ENCODE results near the gene TEX38. TPM values are rescaled to one million over a fixed set of nuclear protein-coding genes. Genes with fewer than 3 reads are reported as not detected.
"Not testable (repeated sequence)": the region's sequence is repeated elsewhere in the genome, so short reads cannot be mapped to it uniquely, and the experiment has no call there.

The TEX38 gene
- total and polyA plus RNA-seq, 12 donors, result not detected

DNA sequence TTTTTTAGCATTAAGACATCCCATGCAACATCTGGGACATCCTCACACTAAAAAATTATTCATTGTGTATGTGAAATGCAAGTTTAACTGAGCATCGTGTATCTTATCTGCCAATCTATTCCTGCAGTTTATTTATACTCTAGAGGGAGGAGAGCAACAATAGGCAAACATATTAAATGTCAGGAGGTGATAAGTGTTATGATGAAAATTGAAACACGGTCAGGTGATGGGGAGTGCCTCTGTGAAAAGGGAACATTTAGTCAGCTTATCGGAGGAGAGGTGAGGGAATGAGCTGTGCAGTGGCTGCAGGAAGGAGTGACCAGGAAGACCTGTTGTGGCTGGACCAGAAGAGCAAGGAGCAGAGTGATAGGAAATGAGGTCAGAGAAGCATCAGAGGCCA is 48.0 kb downstream of the TEX38 start:
- Histone ChIP-seq H3K4me3 (peak overlapping the region in 9 of 10 donors; percentile 70 to 98 (median 85)), H3K36me3 (peaks cover 0 to 20% (median 12%) of the 10 kb centered on the region in 9 donors), H3K9me3 (no peaks in the 10 kb centered on the region), H3K4me1 (peaks cover 12 to 49% (median 36%) of the 10 kb centered on the region in 9 donors), H3K27ac (peak overlapping the region; percentile 46 to 94 (median 82)), H3K27me3 (no peaks in the 10 kb centered on the region)
- intact Hi-C loops (cut with DNase I), result loop anchor here in 9 of 10 donors (5.0 to 10.0 kb wide), 9 partner anchors 92 to 312 kb away; partner anchors contain the start of gene MOB3C (in 2 of the 9)
- DNase-seq (no peak), ATAC-seq (peak in 1 of 8 donors; percentile 23)
- WGBS, 2 donors, result 12 to 15% methylated on average over 3 of the region's 3 CpGs
- TF ChIP-seq, protein P1, sequence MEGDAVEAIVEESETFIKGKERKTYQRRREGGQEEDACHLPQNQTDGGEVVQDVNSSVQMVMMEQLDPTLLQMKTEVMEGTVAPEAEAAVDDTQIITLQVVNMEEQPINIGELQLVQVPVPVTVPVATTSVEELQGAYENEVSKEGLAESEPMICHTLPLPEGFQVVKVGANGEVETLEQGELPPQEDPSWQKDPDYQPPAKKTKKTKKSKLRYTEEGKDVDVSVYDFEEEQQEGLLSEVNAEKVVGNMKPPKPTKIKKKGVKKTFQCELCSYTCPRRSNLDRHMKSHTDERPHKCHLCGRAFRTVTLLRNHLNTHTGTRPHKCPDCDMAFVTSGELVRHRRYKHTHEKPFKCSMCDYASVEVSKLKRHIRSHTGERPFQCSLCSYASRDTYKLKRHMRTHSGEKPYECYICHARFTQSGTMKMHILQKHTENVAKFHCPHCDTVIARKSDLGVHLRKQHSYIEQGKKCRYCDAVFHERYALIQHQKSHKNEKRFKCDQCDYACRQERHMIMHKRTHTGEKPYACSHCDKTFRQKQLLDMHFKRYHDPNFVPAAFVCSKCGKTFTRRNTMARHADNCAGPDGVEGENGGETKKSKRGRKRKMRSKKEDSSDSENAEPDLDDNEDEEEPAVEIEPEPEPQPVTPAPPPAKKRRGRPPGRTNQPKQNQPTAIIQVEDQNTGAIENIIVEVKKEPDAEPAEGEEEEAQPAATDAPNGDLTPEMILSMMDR (IDR thresholded peaks at IDR 0.05), result no peak

DNA sequence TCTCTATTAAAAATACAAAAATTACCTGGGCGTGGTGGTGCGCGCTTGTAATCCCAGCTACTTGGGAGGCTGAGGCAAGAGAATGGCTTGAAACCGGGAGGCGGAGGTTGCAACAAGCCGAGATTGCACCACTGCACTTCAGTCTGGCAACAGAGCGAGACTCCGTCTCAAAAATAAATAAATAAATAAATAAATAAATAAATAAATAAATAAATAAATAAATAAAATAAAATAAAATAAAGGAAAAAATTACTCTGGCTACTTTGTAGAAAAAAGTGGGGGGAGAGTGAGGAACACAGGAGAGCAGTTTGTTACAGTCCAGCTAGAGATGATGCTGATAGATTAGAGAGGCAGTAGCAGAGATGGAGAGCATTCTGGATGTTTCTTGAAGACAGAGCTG is 48.7 kb downstream of the TEX38 start:
- Histone ChIP-seq H3K4me1 (peaks cover 12 to 55% (median 41%) of the 10 kb centered on the region in 9 donors), H3K36me3 (peaks cover 0 to 14% (median 7%) of the 10 kb centered on the region in 9 donors), H3K27ac (peak overlapping the region in 1 of 10 donors; percentile 87)
- not testable (repeated sequence) for H3K9me3 ChIP-seq, H3K4me3 ChIP-seq, H3K27me3 ChIP-seq, DNase-seq, ATAC-seq
- WGBS, 2 donors, result 92 to 98% methylated on average over 8 of the region's 8 CpGs
- intact Hi-C loops (cut with DNase I), result loop anchor here in 9 of 10 donors (5.0 to 10.0 kb wide), 8 partner anchors 93 to 313 kb away; a partner anchor contains a TSS

DNA sequence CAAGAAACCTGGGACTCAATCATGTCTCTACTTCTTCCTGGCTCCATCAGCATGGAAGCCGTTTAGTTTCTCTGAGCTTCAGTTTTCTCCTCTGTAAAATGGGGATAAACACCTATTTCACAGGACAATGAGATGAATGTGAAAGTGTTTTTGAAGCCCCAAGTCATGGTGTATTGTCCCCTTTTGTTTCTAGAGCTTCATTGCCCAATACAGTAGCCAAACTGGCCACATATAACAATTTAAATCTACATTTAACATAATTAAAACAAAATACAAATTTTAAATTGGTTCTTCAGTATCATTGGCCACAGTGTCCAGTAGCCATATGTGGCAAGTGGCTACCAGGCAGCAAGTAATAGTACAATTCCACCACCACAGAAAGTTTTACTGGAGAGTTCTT is 49.5 kb downstream of the TEX38 start:
- TF ChIP-seq, protein P1 (IDR thresholded peaks at IDR 0.05), result no peak
- intact Hi-C loops (cut with DNase I), result loop anchor here in 9 of 10 donors (5.0 to 10.0 kb wide), 8 partner anchors 94 to 314 kb away; a partner anchor contains a TSS
- peak overlapping the region in 1 of 10 donors; percentile 10 for H3K27ac ChIP-seq
- no peaks in the 10 kb centered on the region for H3K9me3 ChIP-seq
- WGBS, 2 donors, result 88 to 95% methylated on average over 1 of the region's 1 CpG
- peaks cover 0 to 5% (median 0%) of the 10 kb centered on the region in 9 donors for H3K36me3 ChIP-seq
- no peak overlapping the region for H3K4me3 ChIP-seq
- DNase-seq (no peak), ATAC-seq (no peak)
- peaks cover 12 to 55% (median 41%) of the 10 kb centered on the region in 9 donors for H3K4me1 ChIP-seq
- peaks cover 0 to 4% (median 0%) of the 10 kb centered on the region in 7 donors for H3K27me3 ChIP-seq

DNA sequence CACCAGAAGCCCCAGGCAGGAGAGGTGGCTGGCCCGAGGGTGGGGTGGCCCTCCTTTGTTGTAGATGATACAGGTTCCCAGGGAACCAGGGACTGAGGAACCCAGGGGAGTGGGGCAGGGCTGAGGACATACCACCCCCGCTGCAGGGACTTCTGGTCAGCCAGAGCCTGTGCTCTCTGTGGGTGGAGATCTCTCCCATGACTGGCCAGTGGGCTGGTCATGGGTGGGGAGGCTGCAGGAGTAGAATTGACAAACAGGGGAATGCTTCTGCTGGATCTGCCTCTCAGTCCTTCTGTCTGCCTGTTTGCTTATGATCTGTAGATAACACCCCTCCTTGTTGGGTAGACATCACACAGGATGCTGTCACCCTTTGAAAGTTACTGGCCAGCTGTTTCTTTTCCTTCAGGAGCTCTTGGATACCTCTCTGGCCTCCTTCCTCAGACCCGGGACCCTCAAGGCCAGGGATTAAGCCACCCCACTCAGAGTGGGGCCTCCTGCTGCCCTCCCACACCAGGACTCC is 50.1 kb downstream of the TEX38 start:
- intact Hi-C loops (cut with DNase I), result loop anchor here in 9 of 10 donors (5.0 to 10.0 kb wide), 8 partner anchors 94 to 314 kb away; a partner anchor contains a TSS
- TF ChIP-seq, protein P1 (IDR thresholded peaks at IDR 0.05), result no peak
- H3K36me3 ChIP-seq, result no peaks in the 10 kb centered on the region
- ATAC-seq, result no peak
- H3K4me1 ChIP-seq, result peaks cover 12 to 50% (median 36%) of the 10 kb centered on the region in 9 donors
- no peak for DNase-seq
- peaks cover 0 to 9% (median 0%) of the 10 kb centered on the region in 7 donors for H3K27me3 ChIP-seq
- H3K9me3 ChIP-seq, result no peaks in the 10 kb centered on the region
- 44 to 52% methylated on average over 3 of the region's 3 CpGs for WGBS, 2 donors
- H3K27ac ChIP-seq, result peak overlapping the region in 1 of 10 donors; percentile 10
- no peak overlapping the region for H3K4me3 ChIP-seq

Other genes starting within 250 kb of the TEX38 start
- gene DMBX1, start 182.0 kb upstream of the TEX38 start, total RNA-seq, result not detected
- gene DMBX1, start 182.0 kb upstream of the TEX38 start, polyA plus RNA-seq, result not detected
- gene KNCN, start 120.2 kb upstream of the TEX38 start, total RNA-seq, result not detected
- gene KNCN, start 120.2 kb upstream of the TEX38 start, polyA plus RNA-seq, result not detected
- 10 to 100 TPM; 32.2 to 50.6 (median 36.8) TPM for gene MKNK1, start 67.6 kb upstream of the TEX38 start, total RNA-seq
- gene MKNK1, start 67.6 kb upstream of the TEX38 start, polyA plus RNA-seq, result 10 to 100 TPM; 22.4 to 43.1 TPM
- 10 to 100 TPM in 6 of 10 donors, 1 to 10 TPM in 4; 8.6 to 16.9 (median 12.2) TPM for gene MOB3C, start 55.0 kb upstream of the TEX38 start, total RNA-seq
- gene MOB3C, start 55.0 kb upstream of the TEX38 start, polyA plus RNA-seq, result 1 to 10 TPM; 7.9 to 9.6 TPM
- gene ATPAF1, start 3.5 kb upstream of the TEX38 start, total RNA-seq, result 100 to 1,000 TPM; 157 to 271 (median 209) TPM
- gene ATPAF1, start 3.5 kb upstream of the TEX38 start, polyA plus RNA-seq, result 100 to 1,000 TPM in 1 of 2 donors, 10 to 100 TPM in 1; 80.5 to 196 TPM
- gene EFCAB14, start 47.3 kb downstream of the TEX38 start, total RNA-seq, result 10 to 100 TPM; 46.0 to 74.5 (median 63.2) TPM
- gene EFCAB14, start 47.3 kb downstream of the TEX38 start, polyA plus RNA-seq, result 10 to 100 TPM; 11.0 to 19.9 TPM
- gene CYP4B1, start 127.2 kb downstream of the TEX38 start, total RNA-seq, result 10 to 100 TPM in 3 of 10 donors, 1 to 10 TPM in 4, under 1 TPM in 3; 0.77 to 22.5 (median 3.8) TPM
- gene CYP4B1, start 127.2 kb downstream of the TEX38 start, polyA plus RNA-seq, result 10 to 100 TPM; 15.9 to 33.2 TPM

Data from heart right ventricle (tissue), 16 donors.